Measurements from ENCODE around the gene NADK. TPM values are rescaled to one million over a fixed set of nuclear protein-coding genes. Genes with fewer than 3 reads are reported as not detected.

The NADK gene
- polyA plus RNA-seq, 1 donor (not counting 4 experiments of a cell fraction or from before 2014, with no cell fraction given) = 54.8 TPM

GRCh38 chr1:1793481-1794244 is 15.4 kb upstream of the NADK start:
- Histone ChIP-seq H3K4me2 (ENCODE audit: control insufficient read depth, extremely low read depth, insufficient read depth, low read depth, low read length) (no peak overlapping the region), H3K79me2 (ENCODE audit: control insufficient read depth, insufficient read depth, low read length) (peaks cover 46% of the 10 kb centered on the region), H3K36me3 (ENCODE audit: control insufficient read depth in 2 of 2, extremely low read depth in 1 of 2, insufficient read depth in 2 of 2, low read length in 2 of 2) (peaks cover 53 to 76% of the 10 kb centered on the region in 2 experiments), H3K27ac (ENCODE audit: control insufficient read depth, insufficient read depth, low read length) (no peak overlapping the region), H4K20me1 (ENCODE audit: control insufficient read depth, extremely low read depth, insufficient read depth, low read length) (peaks cover 8% of the 10 kb centered on the region), H3K27me3 (ENCODE audit: control insufficient read depth, extremely low read depth, insufficient read depth, low read length) (no peaks in the 10 kb centered on the region), H2AFZ (ENCODE audit: control insufficient read depth, low read length) (no peak overlapping the region), H3K9ac (ENCODE audit: control insufficient read depth, extremely low read depth, insufficient read depth, low read length) (no peak overlapping the region), H3K9me3 (ENCODE audit: control insufficient read depth, low read depth, low read length) (no peaks in the 10 kb centered on the region), H3K9me1 (ENCODE audit: control insufficient read depth, extremely low read depth, insufficient read depth, low read length) (no peaks in the 10 kb centered on the region), H3K4me3 (ENCODE audit: control insufficient read depth in 2 of 3, extremely low read depth in 1 of 3, insufficient read depth in 2 of 3, low read depth in 1 of 3, low read length in 3 of 3) (no peak overlapping the region), H3K4me1 (ENCODE audit: control insufficient read depth, extremely low read depth, insufficient read depth, low read length) (no peaks in the 10 kb centered on the region)
- dilution Hi-C loops (cut with MboI; ENCODE audit: extremely low pct_ligation_motif_present, low sequenced_read_pairs) = no loop called here
- FAIRE-seq (no peak), DNase-seq (ENCODE audit: low read depth, low spot score) (no peak)
- TF ChIP-seq CTCF (optimal IDR thresholded peaks at IDR 0.05 in 1 of 3, IDR thresholded peaks at IDR 0.05 in 1 of 3, conservative IDR thresholded peaks at IDR 0.05 in 1 of 3; ENCODE audit: extremely low read depth in 1 of 3, insufficient read depth in 2 of 3, low read length in 3 of 3) (no peak), EZH2 (IDR thresholded peaks at IDR 0.05; ENCODE audit: low read length) (no peak)

GRCh38 chr1:1788646-1789431 is 10.6 kb upstream of the NADK start:
- Histone ChIP-seq H3K4me3 (ENCODE audit: control insufficient read depth in 2 of 3, extremely low read depth in 1 of 3, insufficient read depth in 2 of 3, low read depth in 1 of 3, low read length in 3 of 3) (no peak overlapping the region), H3K4me2 (ENCODE audit: control insufficient read depth, extremely low read depth, insufficient read depth, low read depth, low read length) (no peak overlapping the region), H3K9me3 (ENCODE audit: control insufficient read depth, low read depth, low read length) (no peaks in the 10 kb centered on the region), H3K27me3 (ENCODE audit: control insufficient read depth, extremely low read depth, insufficient read depth, low read length) (no peaks in the 10 kb centered on the region), H3K36me3 (ENCODE audit: control insufficient read depth in 2 of 2, extremely low read depth in 1 of 2, insufficient read depth in 2 of 2, low read length in 2 of 2) (peaks cover 53 to 60% of the 10 kb centered on the region in 2 experiments), H3K27ac (ENCODE audit: control insufficient read depth, insufficient read depth, low read length) (no peak overlapping the region), H4K20me1 (ENCODE audit: control insufficient read depth, extremely low read depth, insufficient read depth, low read length) (no peaks in the 10 kb centered on the region), H3K4me1 (ENCODE audit: control insufficient read depth, extremely low read depth, insufficient read depth, low read length) (peaks cover 7% of the 10 kb centered on the region), H3K9me1 (ENCODE audit: control insufficient read depth, extremely low read depth, insufficient read depth, low read length) (no peaks in the 10 kb centered on the region), H3K9ac (ENCODE audit: control insufficient read depth, extremely low read depth, insufficient read depth, low read length) (no peak overlapping the region), H2AFZ (ENCODE audit: control insufficient read depth, low read length) (no peak overlapping the region), H3K79me2 (ENCODE audit: control insufficient read depth, insufficient read depth, low read length) (peaks cover 15% of the 10 kb centered on the region)
- TF ChIP-seq EZH2 (IDR thresholded peaks at IDR 0.05; ENCODE audit: low read length) (no peak), CTCF (optimal IDR thresholded peaks at IDR 0.05 in 1 of 3, IDR thresholded peaks at IDR 0.05 in 1 of 3, conservative IDR thresholded peaks at IDR 0.05 in 1 of 3; ENCODE audit: extremely low read depth in 1 of 3, insufficient read depth in 2 of 3, low read length in 3 of 3) (peak in 2 of 3 experiments; percentile 19 to 53)
- DNase-seq (ENCODE audit: low read depth, low spot score) (no peak), FAIRE-seq (no peak)
- dilution Hi-C loops (cut with MboI; ENCODE audit: extremely low pct_ligation_motif_present, low sequenced_read_pairs) = no loop called here
